ENCODE measurements around the gene KRTAP12-4.
"Not testable (repeated sequence)": the region's sequence is repeated elsewhere in the genome, so short reads cannot be mapped to it uniquely, and the experiment has no call there.

KRTAP12-4 gene

DNA sequence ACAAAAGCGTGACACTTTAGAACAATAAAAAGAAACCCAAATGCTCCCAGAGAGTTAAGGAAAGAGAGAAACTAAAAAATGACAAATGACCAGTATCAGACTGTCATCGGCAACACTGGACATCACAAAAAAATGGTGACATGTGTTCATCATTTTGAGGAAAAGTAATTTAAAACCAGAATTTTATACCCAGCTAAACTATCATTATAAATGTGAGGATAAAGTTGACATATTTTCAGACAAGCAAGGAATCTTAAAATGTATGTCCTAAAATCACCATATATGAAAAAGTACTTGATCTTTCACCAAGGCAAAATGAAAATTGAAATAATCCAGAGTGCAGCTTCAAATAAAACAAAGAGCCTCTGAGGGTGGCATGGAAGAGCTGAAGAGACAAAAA is 9.6 kb downstream of the KRTAP12-4 start:
- no peak for TF ChIP-seq JUND (IDR thresholded peaks at IDR 0.05; ENCODE audit: low read depth)
- in situ Hi-C loops (cut with HindIII; ENCODE audit: low pct_unique_long_range_greater_than_20kb, low sequenced_read_pairs), result no loop called here
- DNase-seq (ENCODE audit: low read depth in 1 of 2, low spot score in 1 of 2), result no peak

DNA sequence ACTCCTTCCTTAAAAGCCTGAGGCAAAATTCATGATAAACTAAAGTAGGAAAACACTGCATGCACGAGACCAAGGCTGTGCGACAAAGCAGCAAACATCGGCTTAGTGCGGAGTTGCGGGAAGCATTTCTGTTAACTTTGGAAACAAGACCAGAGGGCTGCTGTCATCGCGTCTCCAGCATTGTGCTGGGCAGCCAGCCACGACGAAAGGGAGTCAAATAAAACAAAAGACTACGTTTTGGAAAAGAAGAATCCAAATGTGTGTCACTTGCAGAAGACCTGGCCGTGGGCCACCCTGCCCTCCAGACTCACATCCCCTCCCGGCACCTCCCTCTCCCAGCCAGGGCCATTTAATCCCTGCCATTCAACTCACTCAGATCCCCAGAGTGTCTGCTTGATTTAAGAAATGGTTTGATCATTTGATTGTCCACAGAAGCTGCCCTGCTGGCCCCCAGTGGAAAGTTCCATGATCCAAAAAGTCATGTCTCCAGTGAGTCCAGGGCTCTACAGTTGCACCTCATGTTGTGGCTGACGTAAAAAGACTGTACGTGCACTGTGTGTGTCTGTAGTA is 10.6 kb downstream of the KRTAP12-4 start:
- DNase-seq (ENCODE audit: low read depth in 1 of 2, low spot score in 1 of 2), result no peak
- in situ Hi-C loops (cut with HindIII; ENCODE audit: low pct_unique_long_range_greater_than_20kb, low sequenced_read_pairs), result no loop called here

DNA sequence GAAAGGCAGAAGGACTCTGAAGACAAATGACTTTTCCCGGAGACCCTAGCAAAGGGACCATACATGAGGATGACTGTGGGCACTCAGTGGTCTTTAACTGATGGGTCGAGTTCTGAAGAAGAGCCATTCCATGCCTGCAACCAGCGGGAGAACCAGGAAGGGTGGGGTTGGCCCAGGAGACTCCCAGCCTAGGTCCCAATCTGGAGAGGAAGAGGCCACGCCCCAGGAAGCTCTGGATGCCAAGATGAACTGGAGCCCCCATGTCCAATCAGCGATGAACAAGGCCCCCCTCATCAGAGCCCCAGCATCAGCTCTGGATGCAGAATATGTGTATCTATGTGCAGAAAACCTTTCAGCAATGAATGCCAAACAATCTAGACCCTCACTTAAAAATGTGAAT is 13.7 kb downstream of the KRTAP12-4 start:
- no peak for TF ChIP-seq JUND (IDR thresholded peaks at IDR 0.05; ENCODE audit: low read depth)
- in situ Hi-C loops (cut with HindIII; ENCODE audit: low pct_unique_long_range_greater_than_20kb, low sequenced_read_pairs), result no loop called here
- DNase-seq (ENCODE audit: low read depth in 1 of 2, low spot score in 1 of 2), result no peak

More for the DNA sequence above, 10.6 kb downstream of the KRTAP12-4 start:
- TF ChIP-seq JUND (IDR thresholded peaks at IDR 0.05; ENCODE audit: low read depth), result no peak

DNA sequence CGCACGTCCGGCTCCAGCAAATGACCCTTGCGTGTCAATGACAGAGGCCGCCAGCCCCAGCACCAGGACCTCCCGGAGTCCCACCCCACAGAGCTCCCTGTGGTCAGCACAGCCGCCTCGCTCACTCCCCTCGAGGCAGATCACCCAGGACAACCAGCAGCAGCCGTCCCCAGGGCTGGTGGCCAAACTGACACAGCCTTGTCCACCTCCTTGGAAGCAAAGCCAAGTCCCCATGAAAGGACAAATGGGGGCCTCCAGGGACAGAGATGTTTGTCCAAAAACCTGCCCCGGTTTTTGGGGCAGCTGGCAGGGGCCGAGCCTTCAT is 15.2 kb downstream of the KRTAP12-4 start:
- no peak for DNase-seq (ENCODE audit: low read depth in 1 of 2, low spot score in 1 of 2)
- in situ Hi-C loops (cut with HindIII; ENCODE audit: low pct_unique_long_range_greater_than_20kb, low sequenced_read_pairs), result no loop called here
- TF ChIP-seq JUND (IDR thresholded peaks at IDR 0.05; ENCODE audit: low read depth), result no peak

DNA sequence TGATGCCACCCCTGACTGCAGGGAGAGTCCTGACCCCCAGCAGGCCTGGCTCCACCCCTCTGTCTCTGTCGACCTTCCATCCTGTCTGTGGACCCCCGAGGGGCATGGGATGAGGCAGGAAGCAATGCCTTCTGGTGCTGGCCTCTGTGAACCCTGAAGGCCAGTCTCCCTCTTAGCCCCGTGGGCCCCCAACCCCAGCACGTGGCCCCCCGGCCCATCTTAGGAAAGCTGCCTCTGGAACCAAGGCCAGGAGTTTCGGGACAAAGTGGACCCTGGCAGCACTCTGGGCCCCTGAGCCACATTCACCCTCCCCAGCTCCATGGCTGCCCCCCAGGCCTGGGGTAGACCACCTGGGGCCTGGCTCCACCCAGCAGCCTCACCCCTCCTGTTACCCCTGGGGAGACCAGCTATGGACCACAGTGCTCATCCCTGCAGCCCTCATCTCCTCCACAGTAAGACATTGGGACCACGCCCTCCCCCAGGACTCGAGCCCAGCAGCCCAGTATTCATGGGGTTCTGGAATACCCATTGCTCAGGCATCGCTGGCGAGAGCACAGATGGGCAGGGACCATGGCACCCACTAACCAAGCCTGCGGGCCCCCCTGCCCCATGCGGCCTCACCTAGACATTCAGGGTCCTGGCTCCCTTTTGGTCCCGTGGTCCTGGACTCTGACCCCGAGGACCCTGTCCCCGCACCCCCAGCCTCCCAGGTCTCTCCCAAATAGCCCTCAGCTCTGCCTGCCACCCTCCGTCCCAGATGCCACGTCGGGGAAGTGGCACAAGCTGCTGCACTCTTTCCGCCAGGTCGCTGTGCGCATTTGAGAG is 15.7 kb downstream of the KRTAP12-4 start:
- in situ Hi-C loops (cut with HindIII; ENCODE audit: low pct_unique_long_range_greater_than_20kb, low sequenced_read_pairs); DNase-seq (ENCODE audit: low read depth in 1 of 2, low spot score in 1 of 2): not testable (repeated sequence)

DNA sequence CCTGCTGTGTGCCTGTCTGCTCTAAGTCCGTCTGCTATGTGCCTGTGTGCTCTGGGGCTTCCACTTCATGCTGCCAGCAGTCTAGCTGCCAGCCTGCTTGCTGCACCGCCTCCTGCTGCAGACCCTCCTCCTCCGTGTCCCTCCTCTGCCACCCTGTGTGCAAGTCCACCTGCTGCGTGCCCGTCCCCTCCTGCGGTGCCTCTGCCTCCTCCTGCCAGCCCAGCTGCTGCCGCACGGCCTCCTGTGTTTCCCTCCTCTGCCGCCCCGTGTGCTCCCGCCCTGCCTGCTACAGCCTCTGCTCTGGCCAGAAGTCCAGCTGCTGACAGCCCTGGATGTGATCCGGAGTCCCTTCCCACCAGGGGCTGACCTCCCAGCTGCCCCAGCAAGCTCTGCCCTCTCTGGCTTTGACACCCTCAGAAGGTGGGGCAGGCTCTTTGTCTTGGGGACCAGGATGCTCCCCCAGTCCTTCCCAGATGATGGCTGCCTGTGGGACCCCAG is 16.6 kb downstream of the KRTAP12-4 start:
- DNase-seq (ENCODE audit: low read depth in 1 of 2, low spot score in 1 of 2); in situ Hi-C loops (cut with HindIII; ENCODE audit: low pct_unique_long_range_greater_than_20kb, low sequenced_read_pairs): not testable (repeated sequence)

DNA sequence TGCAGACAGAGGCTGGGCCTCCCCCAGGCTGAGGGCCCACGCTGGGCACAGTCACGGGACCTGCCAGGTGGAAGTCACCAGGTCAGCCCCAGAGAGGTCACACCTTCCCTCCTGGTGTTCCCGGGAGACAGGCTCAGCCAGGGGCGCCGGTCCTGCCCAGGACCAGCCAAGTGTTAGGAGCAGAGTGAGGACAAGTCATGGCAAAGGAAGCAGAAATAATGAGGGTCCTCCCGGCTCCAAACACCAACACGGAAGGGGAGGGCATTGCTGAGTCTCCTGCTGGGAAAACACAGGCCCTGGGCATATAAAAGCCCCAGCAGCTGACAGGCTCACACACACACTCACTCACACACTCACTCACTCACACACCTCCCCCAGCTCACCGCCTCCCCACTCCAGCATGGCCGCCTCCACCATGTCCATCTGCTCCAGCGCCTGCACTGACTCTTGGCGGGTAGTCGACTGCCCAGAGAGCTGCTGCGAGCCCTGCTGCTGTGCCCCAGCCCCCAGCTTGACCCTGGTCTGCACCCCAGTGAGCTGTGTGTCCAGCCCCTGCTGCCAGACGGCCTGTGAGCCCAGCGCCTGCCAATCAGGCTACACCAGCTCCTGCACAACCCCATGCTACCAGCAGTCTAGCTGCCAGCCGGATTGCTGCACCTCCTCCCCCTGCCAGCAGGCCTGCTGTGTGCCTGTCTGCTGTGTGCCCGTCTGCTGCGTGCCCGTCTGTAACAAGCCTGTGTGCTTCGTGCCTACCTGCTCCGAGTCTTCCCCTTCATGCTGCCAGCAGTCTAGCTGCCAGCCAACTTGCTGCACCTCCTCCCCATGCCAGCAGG is 17.2 kb downstream of the KRTAP12-4 start, which contains the start of gene KRTAP10-10:
Gene KRTAP10-10 (plus strand): TSS at position 339 of the 833 bp plus-strand sequence. CDS start 62 bp downstream, at position 401.
- DNase-seq (ENCODE audit: low read depth in 1 of 2, low spot score in 1 of 2), result no peak
- no peak for TF ChIP-seq JUND (IDR thresholded peaks at IDR 0.05; ENCODE audit: low read depth)

DNA sequence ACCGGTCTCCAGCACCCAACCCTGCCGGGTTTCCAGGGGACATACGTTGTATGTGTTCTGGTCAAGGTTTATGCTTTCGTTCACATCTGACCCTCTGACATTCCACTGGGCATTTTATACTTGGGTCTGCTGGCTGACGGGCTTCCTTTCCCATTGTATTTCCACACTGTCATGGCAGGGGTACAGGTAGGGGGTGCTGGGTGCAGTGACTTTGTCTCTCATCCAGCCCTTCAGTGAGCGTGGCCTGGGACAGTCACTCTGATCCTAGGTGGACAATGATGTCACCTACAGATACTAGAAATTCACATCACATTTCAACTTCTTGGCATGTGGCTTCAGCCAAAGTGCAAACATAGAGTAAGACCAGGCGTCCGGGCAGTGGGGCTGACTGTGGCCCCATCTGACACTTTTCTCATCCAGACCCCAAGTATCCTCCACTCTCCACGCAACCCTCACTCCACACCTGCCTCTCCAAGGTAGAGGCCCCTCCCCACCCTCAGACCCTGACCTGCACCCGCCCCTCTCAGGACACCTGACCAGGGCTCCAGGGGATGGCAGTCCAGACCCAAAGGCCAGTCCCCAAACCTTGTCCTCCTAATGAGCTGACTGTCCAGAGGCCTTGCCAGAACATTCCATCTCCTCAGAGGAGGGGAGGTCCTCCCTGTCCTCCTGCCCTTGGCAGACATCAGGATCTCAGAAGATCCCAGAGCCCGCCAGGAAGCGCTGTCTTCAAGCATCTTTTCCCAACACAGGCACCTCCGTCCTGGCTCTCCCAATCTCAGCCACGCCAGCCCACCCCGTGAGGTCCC is 18.0 kb downstream of the KRTAP12-4 start:
- in situ Hi-C loops (cut with HindIII; ENCODE audit: low pct_unique_long_range_greater_than_20kb, low sequenced_read_pairs), result no loop called here
- DNase-seq (ENCODE audit: low read depth in 1 of 2, low spot score in 1 of 2), result no peak
- TF ChIP-seq JUND (IDR thresholded peaks at IDR 0.05; ENCODE audit: low read depth), result no peak

More for the DNA sequence above, 17.2 kb downstream of the KRTAP12-4 start, which contains the start of gene KRTAP10-10:
- in situ Hi-C loops (cut with HindIII; ENCODE audit: low pct_unique_long_range_greater_than_20kb, low sequenced_read_pairs), result no loop called here

DNA sequence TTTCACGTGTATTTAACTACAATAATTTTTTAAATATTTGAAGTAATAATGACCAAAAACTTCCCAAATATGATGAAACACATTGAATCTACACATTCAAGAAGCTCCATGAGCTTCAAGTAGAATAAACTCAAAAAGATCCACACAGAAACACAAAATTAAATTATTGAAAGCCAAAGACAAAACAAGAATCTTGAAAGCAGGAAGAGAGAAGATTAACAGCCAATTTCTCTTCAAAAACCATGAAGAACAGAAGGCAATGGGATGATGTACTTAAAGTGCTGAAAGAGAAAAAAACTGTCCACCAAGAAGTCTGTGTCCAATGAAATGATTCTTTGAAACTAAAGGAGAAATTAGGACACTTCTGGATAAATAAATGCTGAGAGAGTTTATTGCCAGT is 22.4 kb downstream of the KRTAP12-4 start:
- in situ Hi-C loops (cut with HindIII; ENCODE audit: low pct_unique_long_range_greater_than_20kb, low sequenced_read_pairs), result no loop called here
- TF ChIP-seq JUND (IDR thresholded peaks at IDR 0.05; ENCODE audit: low read depth), result no peak
- no peak for DNase-seq (ENCODE audit: low read depth in 1 of 2, low spot score in 1 of 2)

DNA sequence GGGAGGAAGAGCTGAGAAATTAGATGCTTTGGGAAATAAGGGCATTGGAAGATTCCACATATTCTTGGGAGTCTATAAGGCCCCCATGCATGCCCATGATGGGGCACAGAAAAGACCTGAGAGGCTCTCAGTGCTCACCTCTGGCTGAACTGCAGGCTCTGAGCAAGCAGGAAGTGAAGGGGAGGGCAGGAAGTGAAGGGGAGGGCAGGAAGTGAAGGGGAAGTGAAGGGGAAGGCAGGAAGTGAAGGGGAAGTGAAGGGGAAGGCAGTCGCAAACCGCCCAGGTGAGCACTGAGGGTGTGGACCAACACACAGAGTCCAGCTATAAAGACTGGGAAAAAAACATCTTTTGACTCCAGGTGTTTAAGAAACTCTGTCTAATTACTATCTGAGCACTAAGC is 24.0 kb downstream of the KRTAP12-4 start:
- DNase-seq (ENCODE audit: low read depth in 1 of 2, low spot score in 1 of 2), result no peak
- no peak for TF ChIP-seq JUND (IDR thresholded peaks at IDR 0.05; ENCODE audit: low read depth)
- in situ Hi-C loops (cut with HindIII; ENCODE audit: low pct_unique_long_range_greater_than_20kb, low sequenced_read_pairs), result no loop called here

DNA sequence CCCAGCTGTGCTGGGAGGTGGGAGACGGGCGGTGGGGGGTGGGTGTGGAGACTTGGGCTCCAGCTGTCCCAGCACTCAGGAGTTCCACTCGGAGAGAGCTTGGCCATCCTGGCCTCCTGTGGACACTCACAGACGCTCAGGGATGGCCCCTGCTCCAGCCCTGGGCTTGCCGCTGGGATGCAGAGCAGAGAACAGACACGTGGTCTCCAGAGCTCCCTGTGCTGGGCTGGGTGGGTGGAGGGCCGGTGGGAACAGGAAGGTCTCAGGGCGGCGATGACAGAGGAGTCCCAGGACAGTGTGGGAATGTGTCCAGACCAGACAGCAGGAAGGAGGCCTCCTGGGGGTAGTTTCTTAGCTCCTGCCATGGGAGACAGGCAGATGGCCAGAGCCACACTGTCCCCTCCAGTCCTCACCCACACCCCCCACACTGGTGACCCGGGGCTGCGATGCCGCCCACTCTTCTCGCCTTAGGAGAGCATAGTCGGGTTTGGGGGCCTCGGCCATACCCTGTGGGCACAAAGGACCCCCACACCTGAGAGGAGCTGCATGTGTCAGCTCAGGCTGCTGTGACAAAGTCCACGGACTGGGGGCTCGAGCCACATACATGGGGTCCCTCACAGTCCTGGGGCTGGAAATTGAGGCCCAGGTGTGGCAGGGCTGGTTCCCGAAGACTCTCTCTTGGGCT is 25.6 kb downstream of the KRTAP12-4 start:
- in situ Hi-C loops (cut with HindIII; ENCODE audit: low pct_unique_long_range_greater_than_20kb, low sequenced_read_pairs), result no loop called here
- no peak for DNase-seq (ENCODE audit: low read depth in 1 of 2, low spot score in 1 of 2)
- no peak for TF ChIP-seq JUND (IDR thresholded peaks at IDR 0.05; ENCODE audit: low read depth)

DNA sequence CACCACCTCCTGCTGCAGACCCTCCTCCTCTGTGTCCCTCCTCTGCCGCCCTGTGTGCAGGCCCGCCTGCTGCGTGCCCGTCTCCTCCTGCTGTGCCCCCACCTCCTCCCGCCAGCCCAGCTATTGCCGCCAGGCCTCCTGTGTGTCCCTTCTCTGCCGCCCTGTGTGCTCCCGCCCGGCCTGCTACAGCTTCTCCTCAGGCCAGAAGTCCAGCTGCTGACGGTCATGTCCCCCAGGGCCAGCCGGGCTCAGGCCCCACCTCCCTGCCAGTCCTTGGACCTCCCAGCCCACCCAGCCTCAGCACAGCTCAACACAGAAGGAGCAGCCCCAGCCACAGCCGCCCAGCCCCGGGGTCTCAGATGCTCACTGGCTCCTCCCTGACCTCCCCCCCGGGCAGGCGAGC is 26.6 kb downstream of the KRTAP12-4 start:
- in situ Hi-C loops (cut with HindIII; ENCODE audit: low pct_unique_long_range_greater_than_20kb, low sequenced_read_pairs); DNase-seq (ENCODE audit: low read depth in 1 of 2, low spot score in 1 of 2): not testable (repeated sequence)

DNA sequence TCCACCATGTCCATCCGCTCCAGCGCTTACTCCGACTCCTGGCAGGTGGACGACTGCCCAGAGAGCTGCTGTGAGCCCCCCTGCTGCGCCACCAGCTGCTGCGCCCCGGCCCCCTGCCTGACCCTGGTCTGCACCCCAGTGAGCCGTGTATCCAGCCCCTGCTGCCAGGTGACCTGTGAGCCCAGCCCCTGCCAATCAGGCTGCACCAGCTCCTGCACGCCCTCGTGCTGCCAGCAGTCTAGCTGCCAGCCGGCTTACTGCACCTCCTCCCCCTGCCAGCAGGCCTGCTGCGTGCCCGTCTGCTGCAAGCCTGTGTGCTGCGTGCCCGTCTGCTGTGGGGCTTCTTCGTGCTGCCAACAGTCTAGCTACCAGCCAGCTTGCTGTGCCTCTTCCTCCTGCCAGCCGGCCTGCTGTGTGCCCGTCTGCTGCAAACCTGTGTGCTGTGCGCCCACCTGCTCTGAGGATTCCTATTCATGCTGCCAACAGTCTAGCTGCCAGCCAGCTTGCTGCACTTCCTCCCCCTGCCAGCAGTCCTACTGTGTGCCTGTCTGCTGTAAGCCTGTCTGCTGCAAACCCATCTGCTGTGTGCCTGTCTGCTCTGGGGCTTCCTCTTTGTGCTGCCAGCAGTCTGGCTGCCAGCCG is 27.2 kb downstream of the KRTAP12-4 start:
- DNase-seq (ENCODE audit: low read depth in 1 of 2, low spot score in 1 of 2); in situ Hi-C loops (cut with HindIII; ENCODE audit: low pct_unique_long_range_greater_than_20kb, low sequenced_read_pairs): not testable (repeated sequence)

Data from T47D (cell line).